Ishikawa (cell line): Measurements from ENCODE around the gene CSH1.

Experiments used
- CEBPB ChIP-seq: IDR thresholded peaks from 2 replicates; pipeline ENCODE4 v1.6.1; 2012
- CREB1 ChIP-seq: IDR thresholded peaks from 2 replicates; pipeline ENCODE4 v1.6.1; 2012; ENCODE audit warnings: low read depth
- EGR1 ChIP-seq: IDR thresholded peaks from 2 replicates; pipeline ENCODE4 v1.6.1; 2012
- EP300 ChIP-seq: IDR thresholded peaks from 2 replicates; pipeline ENCODE4 v1.6.1; 2012; ENCODE audit warnings: borderline replicate concordance
- FOXM1 ChIP-seq: IDR thresholded peaks from 2 replicates; pipeline ENCODE4 v1.6.1; 2012; ENCODE audit warnings: low read depth, borderline replicate concordance
- MAX ChIP-seq: IDR thresholded peaks from 2 replicates; pipeline ENCODE4 v1.6.1; 2012
- NFIC ChIP-seq: IDR thresholded peaks from 2 replicates; pipeline ENCODE4 v1.6.1; 2012
- RAD21 ChIP-seq: IDR thresholded peaks from 2 replicates; pipeline ENCODE4 v1.6.1; 2012; ENCODE audit warnings: low read depth
- REST ChIP-seq: IDR thresholded peaks from 2 replicates; pipeline ENCODE4 v1.6.1; 2012; ENCODE audit warnings: low read depth, mild to moderate bottlenecking
- TAF1 ChIP-seq: IDR thresholded peaks from 2 replicates; pipeline ENCODE4 v1.6.1; 2012; ENCODE audit warnings: low read depth, mild to moderate bottlenecking
- TCF12 ChIP-seq: IDR thresholded peaks from 2 replicates; pipeline ENCODE4 v1.6.1; 2012; ENCODE audit warnings: low read depth
- TEAD4 ChIP-seq: IDR thresholded peaks from 2 replicates; pipeline ENCODE4 v1.6.1; 2012
- USF1 ChIP-seq: IDR thresholded peaks from 2 replicates; pipeline ENCODE4 v1.6.1; 2012
- YY1 ChIP-seq: IDR thresholded peaks from 2 replicates; pipeline ENCODE4 v1.6.1; 2012; ENCODE audit warnings: low read depth
- ZBTB7A ChIP-seq: IDR thresholded peaks from 2 replicates; pipeline ENCODE4 v1.6.1; 2012; ENCODE audit warnings: low read depth

The CSH1 gene

DNA sequence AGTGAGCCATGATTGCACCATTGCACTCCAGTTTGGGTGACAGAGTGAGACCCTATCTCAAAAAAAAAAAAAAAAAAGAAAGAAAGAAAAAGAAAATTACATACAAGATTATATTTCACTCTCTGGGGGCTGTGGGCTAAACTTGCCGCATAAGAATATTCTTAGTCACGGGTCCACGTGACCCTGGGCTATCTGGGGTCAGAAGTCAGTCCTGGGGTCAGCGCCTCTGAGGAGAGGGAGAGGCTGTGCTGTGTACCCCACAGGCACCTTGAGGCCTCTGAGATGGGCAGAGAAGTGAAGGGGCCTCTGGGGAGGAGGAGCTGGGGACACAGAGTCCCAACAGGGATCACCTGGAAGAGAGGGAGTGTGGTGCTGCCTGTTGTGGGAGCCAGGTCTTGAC lies 41.5 kb upstream of the CSH1 start:
- TF ChIP-seq FOXM1 (no peak), YY1 (no peak)

GRCh38 chr17:63937319-63937718 lies 40.9 kb upstream of the CSH1 start:
- TF ChIP-seq USF1 (no peak), EP300 (no peak), RAD21 (no peak), CEBPB (no peak), FOXM1 (no peak), TEAD4 (no peak), EGR1 (no peak), ZBTB7A (no peak), CREB1 (no peak), TAF1 (no peak), YY1 (no peak), TCF12 (no peak), REST (no peak), NFIC (no peak), MAX (no peak)

GRCh38 chr17:63934183-63935112 lies 38.1 kb upstream of the CSH1 start:
- TF ChIP-seq EP300, result no peak
- no peak for TF ChIP-seq RAD21
- TF ChIP-seq EGR1, result no peak
- TF ChIP-seq TEAD4, result no peak
- TF ChIP-seq REST, result no peak
- no peak for TF ChIP-seq MAX
- TF ChIP-seq FOXM1, result no peak
- no peak for TF ChIP-seq CREB1
- TF ChIP-seq NFIC, result no peak
- TF ChIP-seq TAF1, result no peak
- TF ChIP-seq ZBTB7A, result no peak
- no peak for TF ChIP-seq TCF12

DNA sequence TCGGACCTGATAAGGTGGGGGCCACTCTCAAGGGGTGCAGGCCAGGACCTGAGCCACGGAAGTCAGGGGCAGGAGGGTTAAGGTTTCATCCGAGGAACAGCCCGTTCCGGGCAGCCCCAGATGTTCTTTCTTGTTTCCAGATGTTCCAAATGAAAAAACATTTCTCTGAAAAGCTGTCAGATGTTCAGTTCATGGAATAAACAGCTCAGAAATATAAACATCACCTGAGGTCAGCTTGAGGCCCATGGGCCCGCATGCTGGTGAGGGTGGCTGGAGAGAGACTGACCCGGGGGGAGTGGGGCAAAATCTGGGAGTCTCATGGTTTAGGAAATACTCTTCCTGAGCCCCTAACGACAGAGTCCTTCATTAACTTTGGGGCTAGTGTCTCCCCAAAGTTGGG lies 37.2 kb upstream of the CSH1 start:
- TF ChIP-seq TEAD4 (no peak), RAD21 (no peak), EGR1 (no peak), YY1 (no peak), EP300 (no peak), NFIC (no peak), CREB1 (no peak), ZBTB7A (no peak), TAF1 (no peak), MAX (no peak), FOXM1 (no peak), CEBPB (no peak), REST (no peak), USF1 (no peak)
